HG03280 (cell line): Measurements from ENCODE around the gene PDZD4.

ENCODE experiments used
- ATAC-seq: cut with Tn5 transposase; IDR thresholded peaks from one replicate; pipeline ENCODE4 v1.9.1; 2021; ENCODE audit warnings: mild to moderate bottlenecking, moderate library complexity; ENCODE audit not compliant: unreplicated experiment

Gene PDZD4

DNA sequence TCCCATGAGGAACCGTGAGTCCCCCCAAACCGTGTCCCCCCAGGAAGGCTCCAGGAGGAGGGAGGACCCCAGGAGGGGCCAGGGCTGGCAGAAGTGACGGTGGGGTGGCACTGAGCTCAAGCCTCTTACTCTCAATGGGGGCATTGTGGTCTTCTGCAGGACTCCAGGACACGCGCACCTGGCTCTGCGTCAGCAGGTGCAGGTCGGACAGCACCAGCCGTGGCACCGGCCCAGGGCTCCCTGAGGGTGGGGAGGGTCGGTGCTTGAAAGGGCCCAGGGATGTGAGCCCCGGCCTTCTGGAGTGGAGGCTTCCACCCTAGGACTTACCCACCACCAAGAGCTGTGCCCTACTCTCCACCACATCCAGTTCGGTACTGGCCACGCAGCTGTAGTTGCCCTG, 37.3 kb upstream of the PDZD4 start:
- ATAC-seq: no peak

DNA sequence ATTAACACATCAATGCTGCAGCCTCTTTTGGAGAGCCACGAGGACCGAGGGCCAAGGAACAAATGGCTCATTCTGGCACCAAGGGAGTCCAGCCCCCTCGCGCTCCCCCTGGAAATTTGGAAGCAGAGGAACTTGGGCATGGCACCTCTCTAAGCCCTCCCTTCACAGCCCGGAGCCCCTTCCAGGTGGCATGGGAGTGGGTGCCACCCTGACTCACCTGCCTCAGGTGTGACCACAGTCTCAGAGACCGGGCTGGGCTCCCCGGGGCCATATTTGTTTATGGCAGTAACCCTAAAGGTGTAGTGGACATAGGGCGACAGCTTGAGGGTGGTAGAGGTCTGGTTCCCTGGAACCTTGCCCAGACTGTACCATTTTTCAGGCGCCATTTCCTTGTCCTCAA, 36.8 kb upstream of the PDZD4 start:
- no peak for ATAC-seq

GRCh38 chrX:153866302-153867019, 36.1 kb upstream of the PDZD4 start:
- ATAC-seq: no peak

DNA sequence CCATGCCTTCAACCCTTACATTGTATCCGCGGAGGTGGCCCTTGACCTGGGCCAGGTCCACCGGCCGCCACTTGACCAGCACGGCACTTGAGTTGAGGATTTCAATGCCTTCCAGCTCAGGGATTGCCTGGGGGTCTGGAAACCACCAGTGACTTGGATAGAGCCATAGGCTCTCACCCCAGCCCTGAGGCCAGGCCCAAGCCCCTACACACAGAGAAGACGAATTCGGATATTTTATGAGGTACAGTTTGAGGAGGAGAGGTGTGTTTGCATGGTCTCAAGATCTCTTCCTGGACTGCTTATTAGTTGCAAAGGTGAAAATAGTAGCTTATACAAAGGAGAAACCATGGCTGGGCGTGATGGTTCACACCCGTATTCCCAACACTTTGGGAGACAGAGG, 35.3 kb upstream of the PDZD4 start:
- ATAC-seq: no peak

DNA sequence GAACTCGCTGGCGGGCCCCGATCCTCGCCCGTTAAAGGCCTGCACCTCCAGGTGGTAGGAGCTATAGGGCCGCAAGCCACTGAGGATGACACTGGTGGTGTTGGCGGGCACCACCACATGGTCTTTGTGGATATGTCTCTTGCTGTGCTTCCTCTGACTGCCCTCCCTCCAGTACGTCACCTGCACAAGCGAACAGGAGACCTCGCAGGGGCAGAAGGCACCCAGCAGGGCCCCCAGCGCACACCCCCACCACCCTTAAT, 34.9 kb upstream of the PDZD4 start:
- ATAC-seq: no peak

GRCh38 chrX:153864561-153865320, 34.4 kb upstream of the PDZD4 start:
- no peak for ATAC-seq

DNA sequence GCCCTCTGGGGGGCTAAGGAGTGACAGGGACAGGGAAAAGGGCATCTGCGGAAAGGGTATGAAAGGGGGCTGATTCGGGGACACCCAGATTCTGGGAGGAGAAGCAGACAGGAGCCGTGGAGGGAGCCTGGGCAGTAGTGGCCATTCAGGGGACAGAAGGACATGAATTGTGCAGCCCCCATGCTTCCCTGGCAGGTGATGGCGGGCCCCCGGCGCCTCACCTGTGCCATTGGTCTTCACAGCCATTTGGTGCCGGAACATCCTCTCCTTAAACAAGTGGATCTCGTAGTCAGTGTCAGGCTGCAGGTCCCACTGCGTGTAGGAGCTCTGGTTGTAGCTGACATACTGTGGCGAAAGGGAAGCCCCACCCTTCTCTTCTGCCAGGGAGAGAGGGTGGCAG, 33.8 kb upstream of the PDZD4 start:
- no peak for ATAC-seq

GRCh38 chrX:153863251-153863991, 33.1 kb upstream of the PDZD4 start:
- no peak for ATAC-seq

- no peak for ATAC-seq
Measured at GRCh38 chrX:153862369-153863250, 32.3 kb upstream of the PDZD4 start.

DNA sequence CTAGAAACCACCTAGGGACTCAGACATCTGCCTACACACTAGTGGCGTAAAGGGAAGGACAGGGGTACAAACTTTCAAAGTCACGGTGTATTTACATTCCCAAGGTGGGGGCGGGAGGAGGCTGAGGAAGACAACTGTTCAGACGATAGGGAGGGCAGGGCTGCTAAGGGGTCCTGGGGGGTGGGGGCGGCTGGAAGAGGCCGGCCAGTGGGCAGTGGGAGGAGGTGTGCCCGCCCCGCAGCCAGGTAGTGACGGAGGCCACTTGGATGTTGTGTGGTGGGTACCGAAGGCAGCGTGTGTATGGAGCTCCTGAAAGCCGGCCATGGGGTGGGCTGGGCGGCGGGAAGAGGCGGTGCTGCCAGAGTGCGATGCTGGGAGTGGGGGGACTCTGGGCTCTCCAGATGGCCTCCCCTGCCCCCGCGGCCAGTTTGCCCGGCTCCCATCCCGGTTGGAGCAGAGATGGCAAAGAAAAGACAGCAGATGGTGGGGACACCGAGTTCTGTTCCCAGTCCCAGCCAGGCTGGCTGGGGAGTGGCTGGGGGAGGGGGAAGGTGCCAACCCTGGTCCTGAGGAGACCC, 31.5 kb upstream of the PDZD4 start:
- ATAC-seq: no peak

- no peak for ATAC-seq
Measured at GRCh38 chrX:153861151-153861550, 30.8 kb upstream of the PDZD4 start.

DNA sequence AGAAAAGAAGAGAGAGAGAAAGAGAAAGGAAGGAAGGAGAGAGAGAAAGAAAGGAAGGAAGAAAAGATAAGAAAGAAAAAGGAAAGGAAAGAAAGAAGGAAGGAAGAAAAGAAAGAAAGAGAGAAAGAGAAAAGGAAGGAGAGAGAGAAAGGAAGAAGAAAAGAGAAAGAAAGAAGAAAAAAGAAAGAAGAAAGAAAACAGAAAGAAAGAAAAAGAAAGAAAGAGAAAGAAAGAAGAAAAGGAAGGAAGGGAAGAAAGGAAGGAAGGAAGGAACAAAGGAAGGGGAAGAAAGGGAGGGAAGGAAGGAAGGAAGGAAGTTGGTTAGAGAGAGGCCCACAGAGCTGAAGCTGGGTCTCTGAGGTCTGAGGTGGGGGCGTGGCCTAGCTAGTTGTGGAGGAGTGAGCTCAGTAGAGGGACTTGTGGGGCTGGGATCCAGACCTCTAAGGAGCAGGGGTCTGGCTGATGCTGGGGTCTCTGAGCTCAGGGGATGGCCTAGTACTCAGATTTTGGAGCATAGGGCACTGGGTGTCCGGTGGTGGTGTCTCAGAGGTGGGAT, 27.1 kb upstream of the PDZD4 start:
- no peak for ATAC-seq

- ATAC-seq: no peak
Measured at GRCh38 chrX:153854702-153855101, 24.4 kb upstream of the PDZD4 start.

GRCh38 chrX:153853902-153854267, 23.5 kb upstream of the PDZD4 start:
- ATAC-seq: no peak

GRCh38 chrX:153853180-153853901, 23.0 kb upstream of the PDZD4 start:
- ATAC-seq: no peak

DNA sequence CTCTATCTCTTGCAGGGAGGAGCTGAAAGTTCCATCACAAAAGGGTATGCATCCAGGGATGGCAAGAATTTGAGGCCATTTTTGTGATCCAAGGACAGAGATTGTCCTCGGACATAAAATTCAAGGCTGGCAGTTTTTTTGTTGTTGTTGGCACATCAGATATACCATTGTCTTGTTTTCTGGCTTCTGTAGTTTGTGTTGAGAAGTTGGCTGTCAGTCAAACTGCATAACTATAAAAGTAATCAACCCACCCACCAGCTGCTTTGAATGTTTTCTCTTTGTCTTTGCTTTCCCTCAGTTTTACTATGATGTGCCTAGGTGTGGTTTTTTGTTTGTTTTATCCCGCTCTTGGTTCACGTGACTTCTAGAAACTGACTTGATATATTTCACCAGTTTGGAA, 21.6 kb upstream of the PDZD4 start:
- ATAC-seq: no peak

- no peak for ATAC-seq
Measured at GRCh38 chrX:153848325-153848724, 18.0 kb upstream of the PDZD4 start.

DNA sequence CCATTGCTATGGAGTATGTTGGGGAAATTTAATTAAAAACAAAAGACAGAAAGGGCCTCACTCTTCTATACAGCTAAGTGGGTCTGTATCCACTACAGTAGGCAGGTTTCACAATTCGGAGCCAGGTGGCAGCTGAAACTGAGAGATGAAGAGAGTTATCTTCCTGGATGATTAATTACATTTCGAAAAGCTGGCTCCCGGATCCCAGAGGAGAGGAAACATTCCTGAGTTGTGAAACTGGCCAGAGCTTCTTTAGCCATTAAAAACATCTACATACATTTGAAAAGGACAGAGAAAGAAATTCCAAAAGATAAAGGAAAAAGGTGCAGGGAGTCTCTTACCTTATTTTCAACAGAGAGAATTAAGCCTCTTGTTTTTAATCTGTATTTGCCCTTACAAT, 15.5 kb upstream of the PDZD4 start:
- no peak for ATAC-seq

DNA sequence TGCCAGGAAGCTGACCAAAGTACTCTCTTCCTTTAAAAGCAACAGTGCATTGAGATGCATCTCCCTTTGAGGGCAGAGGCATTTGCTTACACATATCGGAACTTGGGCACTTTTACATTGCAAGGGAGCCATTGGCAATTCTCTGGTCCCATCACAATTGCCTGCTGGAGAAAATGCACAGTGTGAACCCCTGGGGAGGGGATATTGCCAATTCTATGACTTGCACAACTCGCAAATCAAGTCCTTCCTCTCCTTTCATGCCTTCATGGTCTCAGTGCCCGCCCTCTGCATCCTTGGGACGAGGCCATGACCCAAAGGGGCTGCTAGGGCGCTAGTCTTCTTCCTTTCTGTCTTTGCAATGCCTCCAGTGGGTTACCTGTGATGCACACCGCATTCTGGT, 14.9 kb upstream of the PDZD4 start:
- no peak for ATAC-seq

DNA sequence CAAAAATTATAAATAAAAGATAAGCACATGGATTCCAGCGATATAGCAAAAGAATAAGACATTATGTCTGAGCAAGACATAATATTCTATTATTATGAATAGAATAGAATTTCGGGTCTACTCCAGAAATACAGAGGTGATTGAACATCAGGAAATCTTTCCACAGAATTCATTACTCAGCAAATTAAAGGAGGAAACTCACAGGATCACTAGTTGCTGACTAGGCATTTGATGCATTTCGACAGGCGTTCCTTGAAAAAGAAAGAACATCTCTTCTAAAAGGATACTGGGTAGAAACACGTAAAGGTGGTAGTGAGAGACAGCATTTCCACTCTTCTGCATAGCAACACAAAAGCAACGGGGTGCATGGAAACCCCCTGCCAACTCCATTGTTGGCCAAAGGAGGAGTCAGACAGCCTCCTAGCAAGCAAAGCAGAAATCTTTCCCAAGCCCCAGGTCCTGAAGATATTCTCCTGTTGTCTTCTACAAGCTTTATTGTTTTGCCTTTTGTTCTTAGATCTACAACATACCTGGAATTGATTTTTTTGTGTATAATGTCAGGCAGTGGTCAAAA, 14.3 kb upstream of the PDZD4 start:
- ATAC-seq: no peak
